GM12872 (cell line): ENCODE results near the gene FGF6.

Experiments
- CTCF ChIP-seq: IDR thresholded peaks from 3 replicates; pipeline ENCODE4 v1.5.1; 2011; ENCODE audit warnings: low read depth, mild to moderate bottlenecking, low read length, moderate library complexity; ENCODE audit not compliant: insufficient read depth

Gene FGF6

GRCh38 chr12:4445156-4446101 lies at the start of gene FGF6:
Gene FGF6 (minus strand): TSS chr12:4445815. CDS start chr12:4445570, 245 bp downstream.
- TF ChIP-seq CTCF, result no peak

- TF ChIP-seq CTCF, result no peak
Observed at GRCh38 chr12:4490973-4491372, 45.4 kb upstream of the FGF6 start.

GRCh38 chr12:4489556-4489955 lies 43.9 kb upstream of the FGF6 start:
- no peak for TF ChIP-seq CTCF

- TF ChIP-seq CTCF, result no peak
Observed at GRCh38 chr12:4486980-4487379, 41.4 kb upstream of the FGF6 start.

GRCh38 chr12:4486049-4486699 lies 40.6 kb upstream of the FGF6 start:
- TF ChIP-seq CTCF, result no peak

GRCh38 chr12:4483885-4484823 lies 38.5 kb upstream of the FGF6 start:
- TF ChIP-seq CTCF, result no peak
